CD4-positive, alpha-beta T cell treated with Interleukin-15 for 4 hours (primary cell): ENCODE measurements around the gene HIVEP3.
A peak's percentile ranks its signal among the peaks of the same experiment; 100 is the strongest.

Experiments
- DNase-seq: peaks from one replicate; pipeline ENCODE4 v3.0.0-alpha.2; 2020; ENCODE audit warnings: low spot score

The HIVEP3 gene

GRCh38 chr1:41665962-41666917, 252.5 kb downstream of the HIVEP3 start:
- no peak for DNase-seq

DNA sequence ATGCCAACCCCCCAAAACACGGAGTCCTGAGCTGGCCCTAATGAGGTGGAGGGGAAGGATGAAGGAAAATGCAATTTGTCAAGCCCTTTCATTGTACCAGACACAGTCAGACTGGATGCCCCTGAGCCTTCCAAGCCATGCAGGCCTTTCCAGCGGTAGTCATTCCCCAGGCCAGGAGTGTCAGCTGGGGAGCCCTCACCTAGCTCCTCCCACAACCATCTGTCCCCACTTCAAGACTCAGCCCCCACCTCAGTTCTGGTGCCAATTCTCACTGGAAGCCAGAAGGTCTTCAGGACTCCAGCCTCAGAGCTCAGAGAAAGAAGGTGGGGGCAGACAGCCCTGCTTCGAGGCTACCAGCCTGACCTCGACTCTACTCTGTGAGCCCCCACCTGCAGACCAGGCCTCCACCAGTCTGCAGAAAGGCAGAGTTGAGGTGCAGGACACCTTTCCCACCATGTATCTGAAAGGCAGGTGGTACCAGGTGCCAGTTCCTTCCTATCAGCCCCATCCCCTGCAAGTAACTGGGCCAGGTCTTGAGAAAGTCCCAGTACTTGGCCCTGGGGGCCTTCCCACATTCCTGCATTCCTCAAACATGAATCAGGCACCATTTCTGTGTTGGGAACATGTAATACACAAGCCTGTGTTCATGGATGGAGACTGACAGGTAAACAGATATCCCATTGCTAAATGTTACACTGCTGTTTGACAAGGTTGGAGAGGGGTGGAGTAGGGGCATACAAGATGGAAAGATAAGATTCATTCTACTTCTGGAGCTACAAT, 253.7 kb downstream of the HIVEP3 start:
- DNase-seq: no peak

GRCh38 chr1:41663671-41664400, 254.9 kb downstream of the HIVEP3 start:
- no peak for DNase-seq

DNA sequence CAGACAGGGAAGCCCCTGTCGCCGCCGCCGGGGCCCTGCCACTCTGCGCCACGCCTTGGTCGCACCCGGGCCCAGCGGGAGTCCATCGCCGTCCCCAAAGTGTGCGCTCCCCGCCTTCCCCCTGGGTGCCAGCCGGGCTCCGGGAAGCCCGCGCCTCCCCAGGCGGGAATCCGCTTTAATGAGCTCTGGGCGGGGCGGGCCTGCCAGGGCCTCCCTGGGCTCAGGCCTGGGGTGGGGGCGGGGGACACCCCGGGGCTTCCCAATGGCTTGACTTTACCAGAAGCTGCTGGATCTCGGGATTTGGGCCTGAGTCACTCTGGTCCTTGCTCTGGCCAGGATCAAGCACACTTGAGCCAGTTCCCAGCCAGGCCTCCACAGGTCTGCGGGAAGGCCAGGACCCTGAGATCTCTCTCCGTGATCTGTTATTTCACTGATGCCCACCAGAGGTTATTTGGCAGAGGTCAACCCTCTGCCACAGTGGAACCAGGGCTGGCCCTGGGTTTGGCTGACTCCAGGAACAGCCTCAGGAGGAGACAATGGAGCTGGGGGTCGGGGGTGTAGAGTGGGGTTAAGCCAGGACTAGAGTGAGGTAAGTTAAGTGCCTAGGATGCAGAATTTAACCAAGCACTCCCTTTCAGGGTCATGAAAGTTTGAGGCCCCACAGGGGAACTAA, 255.8 kb downstream of the HIVEP3 start:
- no peak for DNase-seq

GRCh38 chr1:41662061-41662764, 256.5 kb downstream of the HIVEP3 start:
- peak; percentile 71 for DNase-seq

DNA sequence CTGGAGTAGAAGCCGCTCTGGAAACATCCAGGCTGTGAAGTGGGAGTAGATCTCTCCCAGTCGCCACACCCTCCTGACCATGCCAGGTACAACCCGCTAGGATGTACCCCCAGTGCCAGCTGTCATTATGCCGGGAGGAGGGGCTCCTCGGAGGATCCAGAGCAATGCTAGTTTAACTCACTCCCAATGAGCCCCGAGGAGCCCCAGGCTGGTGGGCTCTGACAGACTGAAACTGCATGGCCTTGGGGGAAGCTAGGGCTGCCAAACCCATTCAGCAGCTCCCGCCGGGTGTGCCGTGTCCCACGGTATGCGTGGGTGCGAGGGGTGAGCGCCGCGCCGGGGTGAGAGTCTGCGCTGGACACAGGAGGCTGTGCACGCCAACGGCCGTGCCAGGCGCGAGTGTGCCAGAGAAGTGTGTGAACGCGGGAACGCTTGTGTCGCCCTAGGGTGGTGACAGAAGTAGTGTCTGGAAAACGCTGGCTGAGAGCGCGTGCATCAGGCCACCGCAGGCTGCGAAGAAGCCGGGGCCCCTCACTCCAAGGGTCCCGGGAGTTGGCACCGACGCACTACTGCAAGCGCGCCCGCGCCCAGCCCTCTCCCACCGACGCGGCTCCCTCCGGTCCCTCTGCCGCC, 257.2 kb downstream of the HIVEP3 start:
- no peak for DNase-seq

DNA sequence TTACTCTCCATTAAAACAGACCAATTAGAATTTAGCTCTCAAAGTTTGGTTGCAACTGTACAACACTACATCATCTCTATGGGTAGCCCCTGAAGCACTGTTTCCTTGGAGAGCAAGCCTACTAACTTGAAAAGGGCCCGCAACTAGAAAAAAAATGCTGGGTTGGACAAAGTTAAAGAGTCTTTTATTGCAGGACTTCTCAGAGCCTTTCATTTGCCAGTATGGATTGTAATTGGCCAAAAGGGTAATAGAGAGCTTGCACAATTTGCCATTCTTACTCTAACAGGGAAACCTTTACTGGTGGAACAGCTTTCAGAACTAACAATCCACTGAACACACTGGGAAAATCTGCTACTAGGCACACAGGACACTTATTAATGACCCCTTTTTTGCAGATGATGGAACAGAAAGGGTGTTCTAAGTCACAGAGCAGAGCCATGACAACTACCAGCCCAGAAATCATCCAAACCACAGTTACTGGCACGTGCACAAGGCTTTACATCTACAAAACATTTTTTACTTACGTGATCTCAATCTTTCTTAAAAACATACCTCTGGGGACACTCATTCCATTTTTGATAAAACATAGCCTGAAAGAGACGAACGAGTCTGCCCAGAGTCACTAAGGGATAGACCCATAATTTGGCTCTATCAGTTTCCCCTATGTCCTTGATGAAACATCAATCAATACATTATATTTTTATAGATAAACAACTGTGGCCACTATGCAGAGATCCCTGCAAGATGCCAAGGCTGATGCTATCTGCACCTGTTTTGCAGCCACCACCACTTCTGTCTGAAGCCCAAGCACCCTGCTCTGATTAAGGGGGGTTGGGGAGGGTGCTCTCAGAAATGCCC, 257.9 kb downstream of the HIVEP3 start:
- DNase-seq: no peak

- no peak for DNase-seq
These were observed 258.8 kb downstream of the HIVEP3 start for GRCh38 chr1:41659903-41660302.

GRCh38 chr1:41659159-41659495, 259.6 kb downstream of the HIVEP3 start:
- no peak for DNase-seq

- no peak for DNase-seq
These were observed 260.1 kb downstream of the HIVEP3 start for GRCh38 chr1:41658431-41659158.

- no peak for DNase-seq
These were observed 260.9 kb downstream of the HIVEP3 start for GRCh38 chr1:41657679-41658295.

DNA sequence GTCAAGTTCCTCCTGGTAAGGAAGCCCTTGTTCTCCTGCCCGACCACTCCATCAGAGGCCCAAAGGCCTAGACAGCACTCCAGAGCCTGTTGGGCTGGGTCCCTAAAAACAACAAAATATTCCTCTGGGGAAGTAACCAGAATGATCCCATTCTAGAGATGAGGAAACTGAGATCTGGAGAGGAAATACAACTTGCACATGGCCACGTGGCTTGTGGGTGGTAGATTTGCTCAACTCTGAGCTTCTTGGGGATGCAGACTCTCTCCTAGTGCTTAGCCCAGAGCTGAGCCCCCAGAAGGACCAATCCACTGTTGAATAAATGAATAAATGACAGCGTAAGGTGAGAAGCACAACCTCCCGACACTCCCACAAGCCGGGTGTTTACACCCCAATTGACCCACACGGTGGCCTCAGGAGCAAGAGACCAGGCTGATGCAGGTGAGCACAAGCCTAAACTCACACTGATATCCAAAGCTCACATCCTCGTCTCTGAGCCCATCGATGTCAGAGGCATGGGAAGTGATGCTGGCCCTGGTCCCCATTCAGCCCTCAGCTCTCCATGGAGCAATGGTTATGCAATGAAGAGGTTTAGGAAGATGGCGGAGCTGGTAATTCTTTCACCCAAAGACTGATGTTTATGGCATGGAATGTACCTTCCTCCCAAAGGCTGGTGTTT, 261.8 kb downstream of the HIVEP3 start:
- no peak for DNase-seq

GRCh38 chr1:41656068-41656467, 262.7 kb downstream of the HIVEP3 start:
- DNase-seq: no peak

GRCh38 chr1:41655632-41656031, 263.1 kb downstream of the HIVEP3 start:
- no peak for DNase-seq

DNA sequence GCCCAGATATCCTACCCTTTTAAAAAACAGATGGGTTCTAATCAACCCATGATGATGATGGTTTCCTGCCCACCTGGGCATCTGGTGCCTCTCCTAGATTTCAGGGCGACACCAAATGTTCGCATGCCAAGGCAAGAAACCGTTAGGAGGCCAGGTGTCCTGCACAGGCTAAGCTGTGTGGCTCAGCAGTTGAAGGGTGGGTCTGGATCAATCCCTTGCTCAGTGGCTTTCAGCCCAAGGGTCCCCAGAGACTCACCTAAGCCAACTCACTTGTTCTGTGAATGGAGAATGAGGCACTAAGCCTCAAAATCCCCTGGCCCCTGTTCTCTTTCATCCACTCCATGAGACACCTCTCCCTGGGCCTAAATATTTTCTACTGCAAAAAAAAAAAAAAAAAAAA, 265.1 kb downstream of the HIVEP3 start:
- DNase-seq: no peak

DNA sequence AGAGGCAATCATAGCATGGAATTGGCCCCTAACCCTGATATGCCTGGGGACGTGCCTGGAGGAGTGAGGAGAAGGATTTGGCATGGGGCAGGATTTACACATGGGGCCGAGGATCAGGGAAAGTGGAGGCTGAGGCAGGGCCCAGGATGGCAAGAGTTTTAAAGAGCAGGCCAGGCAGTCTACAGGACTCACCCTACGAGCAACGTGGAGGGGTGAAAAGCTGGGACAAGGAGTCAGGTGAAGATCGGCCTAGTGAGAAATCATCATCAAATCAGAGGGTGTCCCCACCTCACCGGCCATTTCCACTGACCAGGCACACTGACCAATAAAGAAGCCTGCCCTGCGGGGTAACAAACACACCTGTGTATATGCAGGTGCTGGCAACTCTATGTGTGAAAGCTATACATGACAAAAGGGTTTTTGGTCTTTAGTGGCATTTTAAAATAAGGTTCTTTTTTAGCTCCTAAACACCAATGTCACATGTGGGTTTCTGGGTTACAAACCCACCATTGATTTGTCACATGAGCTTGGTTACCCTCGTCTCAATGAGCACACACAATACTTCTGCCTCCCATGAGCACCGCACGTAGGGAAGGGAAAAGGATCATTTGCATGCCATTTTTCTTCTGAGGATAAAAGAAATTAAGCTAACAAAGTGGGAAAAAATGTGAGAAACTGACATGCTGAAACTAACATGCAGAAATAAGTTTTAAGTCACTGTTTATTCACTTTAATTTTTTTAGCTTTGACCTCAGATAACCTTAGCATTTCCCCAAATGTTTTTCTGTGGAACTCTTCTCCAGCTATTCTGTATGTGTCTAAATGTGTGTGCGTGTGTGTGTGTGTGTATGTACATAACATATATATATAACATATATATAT, 266.1 kb downstream of the HIVEP3 start:
- DNase-seq: no peak
